AG09319 (cell line): Measurements from ENCODE around the gene CLCF1.
A peak's percentile ranks its signal among the peaks of the same experiment; 100 is the strongest.
"Not testable (repeated sequence)": the region's sequence is repeated elsewhere in the genome, so short reads cannot be mapped to it uniquely, and the experiment has no call there.

Experiments used
- DNase-seq: peaks from one replicate; pipeline ENCODE4 v3.0.0-alpha.2; 2010; ENCODE audit warnings: low read depth; ENCODE audit errors: extremely low read depth
- TF ChIP-seq, protein P1 (sequence below): IDR thresholded peaks from 2 replicates; pipeline ENCODE4 v1.5.1; 2011; ENCODE audit warnings: low read depth, mild to moderate bottlenecking, inconsistent platforms, low read length, moderate library complexity

CLCF1 gene

DNA sequence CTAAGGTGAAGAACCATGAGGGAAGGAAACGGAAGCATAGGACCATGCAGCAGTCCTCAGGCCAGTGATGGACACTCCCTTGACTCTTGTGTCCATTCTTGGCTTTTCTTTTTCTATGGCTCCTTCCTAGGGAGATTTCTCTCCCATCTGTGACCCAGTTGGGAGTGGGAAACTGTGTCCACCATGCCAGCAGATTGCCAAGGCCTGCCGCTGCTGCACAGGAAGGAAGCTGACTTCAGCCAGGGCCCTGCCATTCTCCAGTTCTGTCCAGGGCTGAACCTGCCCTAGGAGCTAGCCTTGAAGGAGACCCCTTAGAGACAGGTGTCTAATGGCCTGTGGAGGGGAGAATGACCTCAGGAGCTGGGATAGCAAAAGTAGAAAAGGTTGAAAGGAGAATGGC, 52.7 kb downstream of the CLCF1 start:
- DNase-seq, result no peak
- TF ChIP-seq, protein P1, sequence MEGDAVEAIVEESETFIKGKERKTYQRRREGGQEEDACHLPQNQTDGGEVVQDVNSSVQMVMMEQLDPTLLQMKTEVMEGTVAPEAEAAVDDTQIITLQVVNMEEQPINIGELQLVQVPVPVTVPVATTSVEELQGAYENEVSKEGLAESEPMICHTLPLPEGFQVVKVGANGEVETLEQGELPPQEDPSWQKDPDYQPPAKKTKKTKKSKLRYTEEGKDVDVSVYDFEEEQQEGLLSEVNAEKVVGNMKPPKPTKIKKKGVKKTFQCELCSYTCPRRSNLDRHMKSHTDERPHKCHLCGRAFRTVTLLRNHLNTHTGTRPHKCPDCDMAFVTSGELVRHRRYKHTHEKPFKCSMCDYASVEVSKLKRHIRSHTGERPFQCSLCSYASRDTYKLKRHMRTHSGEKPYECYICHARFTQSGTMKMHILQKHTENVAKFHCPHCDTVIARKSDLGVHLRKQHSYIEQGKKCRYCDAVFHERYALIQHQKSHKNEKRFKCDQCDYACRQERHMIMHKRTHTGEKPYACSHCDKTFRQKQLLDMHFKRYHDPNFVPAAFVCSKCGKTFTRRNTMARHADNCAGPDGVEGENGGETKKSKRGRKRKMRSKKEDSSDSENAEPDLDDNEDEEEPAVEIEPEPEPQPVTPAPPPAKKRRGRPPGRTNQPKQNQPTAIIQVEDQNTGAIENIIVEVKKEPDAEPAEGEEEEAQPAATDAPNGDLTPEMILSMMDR, result no peak

DNA sequence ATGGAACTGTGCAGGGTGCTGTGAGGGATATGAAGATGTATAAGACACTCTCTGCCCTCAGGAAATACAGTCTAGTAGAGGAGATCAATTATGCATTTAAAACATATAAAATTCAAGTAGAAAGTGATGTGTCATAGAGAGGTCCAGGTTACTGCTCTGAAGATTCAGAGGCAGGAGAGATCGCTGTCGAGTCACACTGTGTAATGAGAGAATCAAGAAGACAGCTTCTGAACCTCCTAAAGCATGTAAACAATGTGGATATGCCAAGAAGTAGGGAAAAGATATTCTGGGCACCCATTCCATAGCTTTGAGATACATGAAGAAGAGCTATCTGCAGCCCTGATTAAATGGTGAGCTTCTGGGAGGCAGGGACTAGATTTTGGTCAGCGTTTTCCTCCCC, 53.4 kb downstream of the CLCF1 start:
- no peak for DNase-seq
- TF ChIP-seq, protein P1, result no peak

DNA sequence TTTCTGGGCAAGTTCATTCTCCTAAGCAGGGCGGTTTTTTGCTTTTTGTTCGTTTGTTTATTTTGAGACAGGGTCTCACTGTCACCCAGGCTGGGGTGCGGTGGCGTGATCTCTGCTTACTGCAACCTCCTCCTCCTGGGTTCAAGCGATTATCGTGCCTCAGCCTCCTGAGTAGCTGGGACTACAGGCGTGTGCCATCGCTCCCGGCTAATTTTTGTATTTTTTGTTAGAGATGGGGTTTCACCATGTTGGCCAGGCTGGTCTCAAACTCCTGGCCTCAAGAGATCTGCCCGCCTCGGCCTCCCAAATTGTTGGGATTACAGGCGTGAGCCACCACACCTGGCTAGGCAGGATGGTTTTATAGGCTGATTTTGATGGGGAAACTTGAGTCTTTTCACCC, 54.5 kb downstream of the CLCF1 start:
- not testable (repeated sequence) for DNase-seq

DNA sequence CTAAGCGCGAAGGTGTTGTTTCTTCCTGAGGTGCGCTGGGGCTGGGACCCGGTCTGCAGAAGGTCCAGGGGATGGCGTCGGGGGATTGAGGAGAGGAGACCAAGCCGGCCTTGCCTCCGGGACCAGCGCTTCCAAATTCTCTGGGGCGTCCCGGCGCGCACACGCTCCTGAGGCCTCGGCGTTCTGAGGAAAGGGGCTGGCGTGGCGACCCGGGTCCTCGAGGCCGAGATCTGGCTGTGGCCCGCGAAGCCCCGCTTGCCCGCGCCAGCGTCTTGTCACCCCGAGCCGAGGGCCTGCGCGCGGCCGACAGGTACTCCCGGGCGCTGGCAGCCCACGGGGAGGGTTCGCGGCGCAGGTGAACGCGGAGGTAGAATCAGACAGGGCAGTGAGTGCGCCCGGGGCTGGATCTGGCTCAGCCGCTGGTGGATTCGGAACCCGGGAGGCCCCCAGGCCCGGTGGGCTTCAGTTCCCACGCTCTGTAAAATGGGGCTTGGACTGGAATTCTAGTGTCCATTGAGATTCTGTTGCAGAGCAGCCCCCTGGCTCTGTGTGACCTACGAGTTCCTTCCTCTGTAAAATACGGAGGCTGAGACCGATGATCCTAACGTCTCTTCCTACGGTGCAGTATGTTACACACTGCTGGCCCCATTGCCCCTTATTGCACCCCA, 55.4 kb downstream of the CLCF1 start:
- DNase-seq, result no peak
- TF ChIP-seq, protein P1, result no peak

DNA sequence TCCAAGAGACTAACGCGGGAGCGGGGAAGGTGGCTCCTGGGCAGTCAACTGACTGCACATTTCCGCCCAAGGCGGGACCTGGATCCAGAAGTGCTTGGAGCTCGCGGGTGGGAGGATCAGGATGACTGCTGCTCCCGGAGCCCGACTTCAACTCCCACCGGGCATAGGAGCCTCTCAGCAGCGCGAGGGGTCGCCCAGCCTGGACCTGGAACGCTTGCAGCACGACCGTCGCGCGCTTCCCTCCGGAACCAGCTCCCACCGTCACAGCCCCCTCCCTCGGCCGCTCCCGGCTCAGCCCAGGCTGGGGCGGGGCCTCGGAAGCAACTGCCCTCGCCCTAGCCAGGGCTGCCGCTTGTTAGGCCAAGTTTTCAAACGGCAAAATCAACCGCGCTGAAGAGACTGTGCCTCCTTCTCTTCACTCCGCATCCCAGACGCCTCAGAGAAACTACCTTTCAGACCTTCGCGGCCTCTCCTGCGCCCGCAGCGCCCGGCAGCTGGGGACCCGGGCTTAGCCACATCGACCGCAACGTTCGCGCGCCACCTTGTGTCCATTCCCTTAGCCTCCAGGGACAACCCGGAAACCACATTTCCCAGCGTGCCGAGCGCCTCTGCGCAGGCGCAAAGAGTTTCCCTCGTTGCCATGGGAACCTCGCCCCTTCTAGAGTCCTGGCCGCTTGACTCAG, 56.1 kb downstream of the CLCF1 start:
- TF ChIP-seq, protein P1, result peak; percentile 87
- peak; percentile 80 for DNase-seq

DNA sequence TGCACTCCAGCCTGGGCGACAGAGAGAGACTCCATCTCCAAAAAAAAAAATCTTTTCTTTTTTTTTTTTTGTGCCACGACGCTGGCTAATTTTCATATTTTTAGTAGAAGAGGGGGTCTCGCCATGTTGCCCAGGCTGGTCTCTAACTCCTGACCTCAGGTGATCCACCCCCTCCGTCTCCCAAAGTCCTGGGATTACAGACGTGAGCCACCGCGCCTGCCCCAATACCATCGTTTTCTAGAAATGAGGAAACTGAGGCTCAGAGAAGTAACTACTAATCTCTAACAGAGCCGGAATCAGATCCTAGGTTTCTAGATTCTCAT, 56.6 kb downstream of the CLCF1 start:
- no peak for DNase-seq
- TF ChIP-seq, protein P1, result no peak

DNA sequence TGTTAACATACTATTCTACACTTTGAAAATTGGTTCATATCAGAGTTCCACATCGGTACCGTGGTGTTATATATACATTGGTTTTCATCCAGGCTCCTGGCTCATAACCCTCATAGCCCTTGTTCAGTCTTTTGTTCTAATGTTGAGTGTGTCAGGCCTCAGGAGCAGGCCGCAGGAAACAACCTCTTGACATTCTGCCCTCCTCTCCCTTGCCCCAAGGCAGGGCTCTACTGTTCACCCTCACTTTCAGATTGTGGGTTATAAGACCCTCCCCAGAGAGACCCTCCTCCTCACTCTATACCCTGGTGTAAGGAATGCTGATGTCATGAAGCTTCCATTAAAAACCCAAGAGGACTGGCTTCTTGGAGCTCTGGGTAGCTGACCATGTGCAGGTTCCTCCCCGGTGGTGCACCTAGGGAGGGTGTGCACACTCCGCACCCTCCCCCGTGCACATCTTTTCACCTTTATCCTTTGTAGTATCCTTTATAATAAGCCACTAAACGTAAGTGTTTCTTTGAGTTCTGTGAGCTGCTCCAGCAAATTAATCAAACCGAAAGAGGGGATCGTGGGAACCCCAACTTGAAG, 58.0 kb downstream of the CLCF1 start:
- DNase-seq, result no peak
- TF ChIP-seq, protein P1, result no peak
